Ovary (tissue), 3 donors: ENCODE results near the gene KIF19.

ENCODE experiments used
- CTCF ChIP-seq, 3 donors: fragments of 450-650 bp in 2 of 3; fragments of 200-600 bp in 1 of 3; IDR thresholded peaks; one replicate each; pipeline versions ENCODE4 v1.5.1 to v1.8.0; 2016 to 2022; ENCODE audit warnings: antibody characterized with exemption in 3 of 3, mild to moderate bottlenecking in 1 of 3
- POLR2A ChIP-seq: fragments of 450-650 bp; IDR thresholded peaks from one replicate; pipeline ENCODE4 v1.6.1; 2017; ENCODE audit warnings: antibody characterized with exemption, mild to moderate bottlenecking, moderate library complexity
- donor health status: DM: no; HTN: no; CAD: no.

DNA sequence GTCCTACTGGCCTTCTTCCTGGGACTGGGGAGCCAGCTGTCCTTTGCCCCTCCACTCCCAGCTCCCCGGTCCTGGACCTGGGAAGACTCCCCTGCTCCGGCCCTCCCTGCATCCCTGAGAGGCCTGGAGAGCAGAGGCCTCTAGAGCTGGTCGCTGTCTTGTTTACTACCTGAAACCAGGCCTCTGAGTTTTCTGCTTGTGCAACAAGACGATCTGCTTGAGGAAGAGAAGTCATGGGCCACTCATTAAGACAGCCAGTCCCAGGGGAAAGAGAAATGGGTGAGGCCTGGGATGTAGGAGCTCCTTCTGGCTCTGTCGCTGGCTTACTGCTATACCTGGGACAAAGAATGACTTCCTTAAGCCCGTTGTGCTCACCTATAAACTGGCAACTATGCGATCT, 76.0 kb downstream of the KIF19 start:
- TF ChIP-seq CTCF (IDR thresholded peaks at IDR 0.05) = no peak
- TF ChIP-seq POLR2A = no peak
